SK-N-SH treated with all-trans-retinoic acid at 6 μM for 48 hours (cell line): ENCODE results near the gene TOX2.

Experiments used
- ISL1 ChIP-seq: fragments of 250-450 bp; sonication (Bioruptor Pico); IDR thresholded peaks from 2 replicates; pipeline ENCODE4 v2.1.2; 2022; ENCODE audit warnings: mild to moderate bottlenecking, moderate library complexity
- RARB ChIP-seq: fragments of 250-450 bp; sonication (Bioruptor Pico); IDR thresholded peaks from 2 replicates; pipeline ENCODE4 v1.8.0; 2021; ENCODE audit warnings: mild to moderate bottlenecking, moderate library complexity
- ZNF8 ChIP-seq: fragments of 450-650 bp; formaldehyde crosslinking; IDR thresholded peaks from 2 replicates; pipeline ENCODE4 v1.5.0; 2020; ENCODE audit warnings: mild to moderate bottlenecking, moderate library complexity
- TF ChIP-seq, protein P1 (sequence below): fragments of 250-450 bp; sonication (Bioruptor Pico); IDR thresholded peaks from 2 replicates; pipeline ENCODE4 v1.8.0; 2020; ENCODE audit warnings: mild to moderate bottlenecking, moderate library complexity, borderline replicate concordance

DNA sequence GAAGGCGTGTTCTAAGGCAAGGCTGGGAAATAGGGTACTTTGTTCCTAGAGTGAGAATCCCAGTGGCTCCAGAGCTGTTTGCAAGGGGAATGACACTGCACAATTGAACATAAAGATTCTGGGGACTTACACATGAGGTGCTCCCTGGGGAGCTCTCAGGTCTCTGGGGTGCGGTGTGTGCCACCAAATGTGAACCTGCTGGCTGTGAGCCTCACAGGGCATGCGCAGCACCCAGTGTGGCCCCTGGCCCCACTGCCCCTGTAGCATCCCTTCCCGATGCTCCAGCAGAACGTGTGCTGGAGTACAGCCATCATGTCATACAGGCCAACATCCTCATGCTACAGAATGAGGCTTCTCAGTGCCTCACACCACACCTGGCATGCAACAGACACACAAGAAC lies 68.2 kb downstream of the TOX2 start:
- TF ChIP-seq RARB (no peak), ZNF8 (CRISPR knock-in tag) (no peak), ISL1 (CRISPR knock-in tag) (no peak)
- TF ChIP-seq, protein P1, sequence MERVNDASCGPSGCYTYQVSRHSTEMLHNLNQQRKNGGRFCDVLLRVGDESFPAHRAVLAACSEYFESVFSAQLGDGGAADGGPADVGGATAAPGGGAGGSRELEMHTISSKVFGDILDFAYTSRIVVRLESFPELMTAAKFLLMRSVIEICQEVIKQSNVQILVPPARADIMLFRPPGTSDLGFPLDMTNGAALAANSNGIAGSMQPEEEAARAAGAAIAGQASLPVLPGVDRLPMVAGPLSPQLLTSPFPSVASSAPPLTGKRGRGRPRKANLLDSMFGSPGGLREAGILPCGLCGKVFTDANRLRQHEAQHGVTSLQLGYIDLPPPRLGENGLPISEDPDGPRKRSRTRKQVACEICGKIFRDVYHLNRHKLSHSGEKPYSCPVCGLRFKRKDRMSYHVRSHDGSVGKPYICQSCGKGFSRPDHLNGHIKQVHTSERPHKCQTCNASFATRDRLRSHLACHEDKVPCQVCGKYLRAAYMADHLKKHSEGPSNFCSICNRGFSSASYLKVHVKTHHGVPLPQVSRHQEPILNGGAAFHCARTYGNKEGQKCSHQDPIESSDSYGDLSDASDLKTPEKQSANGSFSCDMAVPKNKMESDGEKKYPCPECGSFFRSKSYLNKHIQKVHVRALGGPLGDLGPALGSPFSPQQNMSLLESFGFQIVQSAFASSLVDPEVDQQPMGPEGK, result no peak
